ENCODE measurements around the gene NTRK1. TPM values are rescaled to one million over a fixed set of nuclear protein-coding genes. Genes with fewer than 3 reads are reported as not detected.

The NTRK1 gene
- total RNA-seq, 1 donor from 2014 or later: 2.5 TPM

DNA sequence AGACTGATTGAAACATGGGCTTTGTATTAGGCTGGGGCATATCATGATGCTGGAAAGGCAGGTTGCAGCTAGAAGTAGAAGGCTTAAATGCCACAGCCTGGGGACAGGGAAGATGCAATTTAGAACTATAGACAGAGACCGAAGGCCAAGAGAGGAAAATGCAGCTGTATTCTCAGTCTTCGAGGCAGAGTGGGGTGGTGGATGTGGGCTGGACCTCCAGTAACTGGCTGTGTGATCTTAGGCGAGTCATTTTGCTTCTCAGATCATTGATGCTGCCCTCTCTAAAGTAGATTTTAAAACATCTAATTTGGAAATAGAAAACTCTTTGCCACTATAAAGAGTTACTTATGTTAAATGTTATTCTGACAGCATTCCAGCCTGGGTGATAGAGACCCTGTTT, 26.3 kb upstream of the NTRK1 start:
- ATAC-seq (ENCODE audit: poor library complexity) (no peak), DNase-seq (no peak)
- intact Hi-C loops (cut with DNase I): no loop called here

- DNase-seq: no peak
- intact Hi-C loops (cut with DNase I): no loop called here
- no peak for ATAC-seq (ENCODE audit: poor library complexity)
These were observed 24.5 kb upstream of the NTRK1 start for GRCh38 chr1:156836041-156836654.

GRCh38 chr1:156836892-156837291, 23.8 kb upstream of the NTRK1 start:
- ATAC-seq (ENCODE audit: poor library complexity) (no peak), DNase-seq (no peak)
- intact Hi-C loops (cut with DNase I): no loop called here

- no peak for DNase-seq
- peak; percentile 71 for ATAC-seq (ENCODE audit: poor library complexity)
- intact Hi-C loops (cut with DNase I): loop anchor here (2.0 kb wide), 1 partner anchor 20 kb away; the partner anchor contains the start of gene INSRR
These were observed 21.7 kb upstream of the NTRK1 start for GRCh38 chr1:156838972-156839371.

GRCh38 chr1:156839426-156840109, 21.1 kb upstream of the NTRK1 start:
- no peak for DNase-seq
- intact Hi-C loops (cut with DNase I): loop anchor here (2.0 kb wide), 1 partner anchor 19 kb away; the partner anchor contains the start of gene INSRR

DNA sequence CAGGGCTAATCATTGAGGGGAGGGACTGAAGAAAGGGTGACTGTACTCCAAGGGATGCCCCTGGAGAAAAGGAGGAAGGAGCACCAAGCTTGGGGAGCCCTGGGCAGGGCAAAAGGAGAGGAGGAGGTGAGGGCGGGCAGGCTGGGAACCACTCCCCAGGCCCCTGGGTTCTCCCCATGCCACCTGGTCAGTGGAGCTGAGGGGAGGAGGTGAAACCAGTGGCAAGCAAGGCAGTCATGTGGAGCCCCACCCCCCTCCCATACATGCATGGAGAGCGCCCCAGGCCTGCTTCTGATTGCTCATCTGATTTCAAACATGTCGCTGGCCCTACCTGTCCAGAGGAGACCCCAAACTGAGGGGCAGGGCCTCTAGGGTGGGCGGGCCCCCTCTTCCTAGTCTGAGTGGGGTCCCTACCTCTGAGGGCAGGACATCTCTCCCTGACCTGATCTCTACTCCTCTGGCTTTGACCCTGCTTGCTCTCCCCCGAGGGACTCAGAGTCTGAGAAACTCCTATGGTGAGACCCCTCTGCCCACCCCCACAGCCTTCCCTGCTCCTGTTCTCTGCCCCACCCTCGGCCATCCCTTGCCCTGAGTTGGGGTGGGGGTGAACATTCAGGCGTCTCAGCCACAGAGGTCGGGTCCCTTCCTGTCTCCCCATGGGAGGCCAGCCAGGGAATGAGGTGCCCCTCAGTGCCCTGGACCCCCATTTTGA, 20.3 kb upstream of the NTRK1 start:
- DNase-seq: no peak
- intact Hi-C loops (cut with DNase I): no loop called here
- no peak for ATAC-seq (ENCODE audit: poor library complexity)

More at GRCh38 chr1:156839426-156840109, 21.1 kb upstream of the NTRK1 start:
- no peak for ATAC-seq (ENCODE audit: poor library complexity)

GRCh38 chr1:156840898-156841279, 19.8 kb upstream of the NTRK1 start:
- intact Hi-C loops (cut with DNase I): no loop called here
- no peak for ATAC-seq (ENCODE audit: poor library complexity)

DNA sequence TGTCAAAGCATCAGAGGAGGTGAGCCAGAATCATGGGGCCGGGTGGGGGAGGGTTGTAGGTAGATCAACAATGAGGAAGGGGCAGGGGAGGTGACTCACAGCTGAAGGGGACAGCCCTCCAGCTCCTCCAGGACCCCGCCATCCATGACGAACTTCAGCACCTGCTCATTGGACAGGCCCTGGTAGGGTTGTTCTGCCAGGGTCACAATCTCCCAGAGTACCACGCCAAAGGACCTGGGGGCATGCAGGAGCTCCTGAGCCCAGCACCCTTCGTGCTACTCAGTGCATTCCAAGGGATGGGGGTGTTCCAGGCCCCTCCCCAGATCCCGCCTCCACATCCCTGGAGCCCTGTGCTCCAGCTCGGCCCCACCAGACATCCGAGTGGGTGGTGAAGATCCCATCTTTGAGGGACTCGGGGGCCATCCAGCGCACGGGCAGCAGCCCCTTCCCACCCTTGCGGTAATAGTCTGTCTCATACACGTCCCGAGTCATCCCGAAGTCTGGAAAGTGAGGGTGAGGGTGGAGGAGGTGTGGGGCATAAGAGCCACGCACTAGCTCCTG, 19.3 kb upstream of the NTRK1 start:
- DNase-seq: no peak
- intact Hi-C loops (cut with DNase I): no loop called here
- no peak for ATAC-seq (ENCODE audit: poor library complexity)

More at GRCh38 chr1:156840898-156841279, 19.8 kb upstream of the NTRK1 start:
- no peak for DNase-seq

- DNase-seq: no peak
- no peak for ATAC-seq (ENCODE audit: poor library complexity)
- intact Hi-C loops (cut with DNase I): no loop called here
These were observed 17.9 kb upstream of the NTRK1 start for GRCh38 chr1:156842618-156843300.

GRCh38 chr1:156844102-156844501, 16.6 kb upstream of the NTRK1 start:
- no peak for DNase-seq
- ATAC-seq (ENCODE audit: poor library complexity): no peak
- intact Hi-C loops (cut with DNase I): no loop called here

- DNase-seq (no peak), ATAC-seq (ENCODE audit: poor library complexity) (no peak)
- intact Hi-C loops (cut with DNase I): no loop called here
These were observed 16.0 kb upstream of the NTRK1 start for GRCh38 chr1:156844638-156845037.

- DNase-seq: no peak
- intact Hi-C loops (cut with DNase I): no loop called here
These were observed 15.4 kb upstream of the NTRK1 start for GRCh38 chr1:156845055-156845952.

DNA sequence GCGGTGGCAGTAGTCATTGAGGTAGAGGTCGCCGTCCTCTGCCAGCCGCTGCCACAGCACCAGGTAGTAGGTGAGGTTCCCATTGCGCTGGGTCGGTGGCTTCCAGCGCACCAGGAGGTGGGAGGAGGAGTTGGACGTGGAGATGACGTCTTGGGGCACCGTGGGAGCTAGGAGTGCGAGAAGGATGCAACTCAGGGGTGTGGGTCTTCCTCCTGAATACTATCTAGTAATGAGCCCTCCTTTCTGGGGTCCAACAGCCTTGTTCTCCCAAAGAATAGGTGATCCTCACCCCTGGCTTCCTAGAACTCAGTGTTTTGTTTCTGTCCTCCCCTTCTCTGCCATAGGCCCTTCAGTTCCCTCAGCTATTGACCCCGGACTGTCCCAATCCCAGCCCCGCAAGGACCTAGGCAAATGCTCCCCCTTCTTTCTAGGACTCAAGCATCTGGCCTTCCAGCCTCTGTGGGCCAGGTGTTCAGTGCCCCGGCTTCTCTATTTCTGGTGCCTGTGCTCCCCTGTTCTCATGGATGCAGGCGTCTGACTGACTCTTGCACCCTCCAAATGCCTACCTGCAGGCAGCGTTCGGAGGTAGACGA, 14.6 kb upstream of the NTRK1 start:
- no peak for ATAC-seq (ENCODE audit: poor library complexity)
- DNase-seq: no peak
- intact Hi-C loops (cut with DNase I): no loop called here

More at GRCh38 chr1:156845055-156845952, 15.4 kb upstream of the NTRK1 start:
- no peak for ATAC-seq (ENCODE audit: poor library complexity)

DNA sequence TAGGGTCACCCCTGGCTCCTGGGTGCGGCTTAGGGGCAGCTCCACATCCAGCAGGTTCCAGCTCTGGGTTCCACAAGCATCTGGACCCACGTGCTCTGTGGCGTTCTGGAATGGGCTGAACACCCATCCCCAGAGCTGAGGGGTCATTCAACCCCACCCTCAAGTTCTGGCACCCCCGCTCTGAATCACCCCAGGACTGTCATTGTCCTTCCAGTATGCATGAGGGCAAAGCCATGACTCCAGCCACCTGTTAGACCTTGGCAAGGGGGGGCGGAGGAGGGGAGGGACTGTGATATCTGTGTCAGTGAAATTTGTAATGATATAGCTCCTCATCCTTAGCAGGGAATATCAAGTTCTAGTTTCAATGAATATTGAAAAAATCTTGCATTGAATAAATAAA, 14.0 kb upstream of the NTRK1 start:
- ATAC-seq (ENCODE audit: poor library complexity) (no peak), DNase-seq (no peak)
- intact Hi-C loops (cut with DNase I): no loop called here

- ATAC-seq (ENCODE audit: poor library complexity): no peak
- intact Hi-C loops (cut with DNase I): no loop called here
- no peak for DNase-seq
These were observed 12.8 kb upstream of the NTRK1 start for GRCh38 chr1:156847591-156848460.

DNA sequence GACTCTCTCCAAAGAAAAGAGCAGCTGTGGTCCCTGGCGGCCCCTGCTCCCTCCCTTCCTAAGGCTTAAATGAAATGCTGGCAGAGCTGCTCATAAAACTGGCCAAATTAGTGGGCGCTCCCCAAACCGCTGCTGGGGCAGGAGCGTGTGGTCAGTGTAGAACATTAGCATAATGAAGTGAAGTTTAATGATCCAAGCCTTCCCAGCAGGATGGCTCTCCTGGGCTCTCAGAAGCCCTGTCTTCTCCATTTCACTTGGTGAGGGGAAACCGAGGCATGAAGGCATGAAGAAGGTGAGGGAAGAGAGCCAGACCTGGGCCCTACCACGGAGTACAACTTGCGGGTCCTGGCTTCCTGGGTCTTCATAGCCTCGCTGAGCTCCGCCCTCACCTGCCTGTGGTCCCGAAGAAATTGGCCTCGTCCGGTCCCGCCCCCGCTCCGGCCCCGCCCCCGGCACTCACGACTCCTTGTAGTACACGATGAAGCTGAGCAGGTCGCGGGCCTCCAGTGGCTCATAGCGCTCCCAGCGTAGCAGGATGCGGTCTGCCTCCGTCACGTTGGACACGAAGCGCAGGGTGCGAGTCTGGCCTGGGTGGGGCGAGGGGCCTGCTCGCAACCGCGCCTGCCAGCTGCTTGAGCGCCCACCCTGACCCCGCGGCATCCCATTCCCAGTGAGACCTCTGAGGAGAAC, 12.1 kb upstream of the NTRK1 start:
- ATAC-seq (ENCODE audit: poor library complexity): no peak
- intact Hi-C loops (cut with DNase I): no loop called here

More for the DNA sequence above, 12.1 kb upstream of the NTRK1 start:
- no peak for DNase-seq

Measured in Right ventricle myocardium superior (tissue), 1 donor.